HUES6 (cell line): ENCODE data around the gene RDH8.
A peak's percentile ranks its signal among the peaks of the same experiment; 100 is the strongest.
"Not testable (repeated sequence)": the region's sequence is repeated elsewhere in the genome, so short reads cannot be mapped to it uniquely, and the experiment has no call there.

Experiments
- H3K27ac ChIP-seq: 2 replicates; pipeline ENCODE4 v1.7.0; 2013; ENCODE audit warnings: low read depth, mild to moderate bottlenecking, low read length, inconsistent platforms
- H3K27me3 ChIP-seq: 2 replicates; pipeline ENCODE4 v1.6.1; 2013; ENCODE audit warnings: low read length; ENCODE audit not compliant: control insufficient read depth, insufficient read depth
- H3K36me3 ChIP-seq: 2 replicates; pipeline ENCODE4 v1.6.1; 2013; ENCODE audit warnings: low read length; ENCODE audit not compliant: control insufficient read depth, insufficient read depth
- H3K4me1 ChIP-seq: 2 replicates; pipeline ENCODE4 v1.6.1; 2013; ENCODE audit warnings: low read length; ENCODE audit not compliant: control insufficient read depth, insufficient read depth
- H3K4me3 ChIP-seq: 2 replicates; pipeline ENCODE4 v1.5.1; 2013; ENCODE audit warnings: low read depth, low read length
- H3K9ac ChIP-seq: one replicate; pipeline ENCODE4 v1.6.1; 2013; ENCODE audit warnings: mild to moderate bottlenecking, low read length
- H3K9me3 ChIP-seq: 2 replicates; pipeline ENCODE4 v1.6.1; 2013; ENCODE audit warnings: low read depth, low read length; ENCODE audit not compliant: control insufficient read depth, insufficient read depth

Gene RDH8

DNA sequence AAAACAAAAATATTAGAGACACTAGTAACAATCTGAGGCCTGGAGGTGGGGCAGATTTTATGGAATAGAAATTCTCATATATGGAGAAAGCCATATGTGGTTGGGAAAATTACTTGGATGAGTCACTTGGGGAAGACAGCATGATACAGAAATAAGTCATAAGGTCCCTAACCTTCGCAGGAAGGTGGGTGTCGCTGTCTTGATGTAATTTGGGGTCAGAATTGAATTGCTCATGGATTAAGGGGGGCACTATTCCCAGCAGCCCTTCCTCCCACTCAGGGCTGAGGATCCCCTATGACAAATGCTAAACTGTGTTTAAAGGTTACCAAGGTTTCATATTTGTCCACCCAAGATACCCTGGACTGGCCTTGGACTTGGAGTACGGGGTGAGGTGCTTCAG lies 5.0 kb downstream of the RDH8 start:
- Histone ChIP-seq H3K9me3 (no peaks in the 10 kb centered on the region), H3K27ac (no peak overlapping the region), H3K27me3 (peaks cover 14% of the 10 kb centered on the region), H3K4me3 (no peak overlapping the region), H3K4me1 (no peaks in the 10 kb centered on the region), H3K9ac (no peak overlapping the region), H3K36me3 (no peaks in the 10 kb centered on the region)

DNA sequence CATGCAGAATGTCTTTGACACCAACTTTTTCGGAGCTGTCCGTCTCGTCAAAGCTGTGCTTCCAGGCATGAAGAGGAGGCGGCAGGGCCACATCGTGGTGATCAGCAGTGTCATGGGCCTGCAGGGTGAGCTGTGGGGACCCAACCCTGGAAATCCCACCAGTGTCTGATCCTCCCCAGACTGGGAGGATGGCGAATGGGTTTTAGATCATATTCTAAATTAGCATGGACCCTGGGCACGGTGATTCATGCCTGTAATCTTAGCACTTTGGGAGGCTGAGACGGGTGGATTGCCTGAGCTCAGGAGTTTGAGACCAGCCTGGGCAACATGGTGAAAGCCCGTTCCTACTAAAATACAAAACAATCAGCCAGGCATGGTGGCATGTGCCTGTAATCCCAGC lies 5.5 kb downstream of the RDH8 start:
- Histone ChIP-seq H3K4me3 (no peak overlapping the region), H3K4me1 (no peaks in the 10 kb centered on the region), H3K9me3 (no peaks in the 10 kb centered on the region), H3K36me3 (no peaks in the 10 kb centered on the region), H3K27me3 (peaks cover 10% of the 10 kb centered on the region), H3K9ac (no peak overlapping the region), H3K27ac (no peak overlapping the region)

DNA sequence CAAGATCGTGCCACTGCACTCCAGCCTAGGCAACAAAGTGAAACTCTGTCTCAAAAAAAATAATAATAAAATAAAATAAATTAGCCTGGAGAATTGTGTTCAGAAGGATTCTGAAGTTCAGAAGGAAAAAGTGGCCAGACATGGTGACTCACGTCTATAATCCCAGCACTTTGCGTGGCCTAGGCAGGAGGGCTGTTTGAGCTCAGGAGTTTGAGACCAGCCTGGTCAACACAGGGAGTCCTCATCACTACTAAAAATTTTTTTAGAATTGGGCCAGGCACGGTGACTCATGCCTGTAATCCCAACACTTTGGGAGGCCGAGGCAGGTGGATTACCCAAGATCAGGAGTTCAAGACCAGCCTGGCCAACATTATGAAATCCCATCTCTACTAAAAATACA lies 6.0 kb downstream of the RDH8 start:
- H3K9me3 ChIP-seq: no peaks in the 10 kb centered on the region
- H3K27me3 ChIP-seq: peaks cover 6% of the 10 kb centered on the region
- H3K27ac ChIP-seq: no peak overlapping the region
- H3K9ac ChIP-seq: no peak overlapping the region
- H3K36me3 ChIP-seq: no peaks in the 10 kb centered on the region
- no peaks in the 10 kb centered on the region for H3K4me1 ChIP-seq
- H3K4me3 ChIP-seq: no peak overlapping the region

DNA sequence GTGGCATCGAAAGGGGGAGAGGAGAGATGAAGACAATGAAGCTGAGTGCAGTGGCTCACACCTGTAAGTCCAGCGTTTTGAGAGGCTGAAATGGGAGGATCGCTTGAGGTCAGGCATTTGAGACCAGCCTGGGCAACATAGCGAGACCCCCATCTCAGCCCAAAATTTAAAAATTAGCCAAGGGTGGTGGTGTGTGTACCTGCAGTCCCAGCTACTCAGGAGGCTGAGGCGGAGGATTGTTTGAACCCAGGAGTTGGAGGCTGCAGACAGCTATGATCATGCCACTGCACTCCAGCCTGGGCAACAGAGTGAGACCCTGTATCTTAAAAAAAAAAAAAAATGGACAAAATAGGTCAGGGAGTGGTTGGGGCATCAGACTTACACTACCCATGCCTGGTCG lies 7.6 kb downstream of the RDH8 start:
- H3K27me3 ChIP-seq: no peaks in the 10 kb centered on the region
- no peaks in the 10 kb centered on the region for H3K4me1 ChIP-seq
- H3K4me3 ChIP-seq: no peak overlapping the region
- H3K36me3 ChIP-seq: no peaks in the 10 kb centered on the region
- H3K9me3 ChIP-seq: no peaks in the 10 kb centered on the region
- H3K9ac ChIP-seq: no peak overlapping the region
- H3K27ac ChIP-seq: no peak overlapping the region

DNA sequence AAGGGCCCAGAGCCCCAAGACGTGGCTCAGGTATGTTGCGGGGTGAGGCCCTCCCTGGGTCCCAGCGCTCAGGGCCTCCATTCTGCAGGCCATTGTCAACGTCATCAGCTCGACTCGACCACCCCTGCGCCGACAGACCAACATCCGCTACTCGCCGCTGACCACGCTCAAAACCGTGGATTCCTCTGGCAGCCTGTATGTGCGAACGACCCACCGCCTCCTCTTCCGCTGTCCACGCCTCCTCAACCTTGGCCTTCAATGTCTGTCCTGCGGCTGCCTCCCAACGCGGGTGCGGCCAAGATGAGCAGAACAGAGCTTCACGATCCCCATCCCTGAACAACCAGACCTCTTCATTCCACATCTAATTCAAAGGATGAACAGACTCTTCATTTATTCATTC lies 8.2 kb downstream of the RDH8 start:
- Histone ChIP-seq H3K27ac (no peak overlapping the region), H3K27me3 (no peaks in the 10 kb centered on the region), H3K36me3 (no peaks in the 10 kb centered on the region), H3K9ac (no peak overlapping the region), H3K4me1 (no peaks in the 10 kb centered on the region), H3K9me3 (no peaks in the 10 kb centered on the region), H3K4me3 (no peak overlapping the region)

DNA sequence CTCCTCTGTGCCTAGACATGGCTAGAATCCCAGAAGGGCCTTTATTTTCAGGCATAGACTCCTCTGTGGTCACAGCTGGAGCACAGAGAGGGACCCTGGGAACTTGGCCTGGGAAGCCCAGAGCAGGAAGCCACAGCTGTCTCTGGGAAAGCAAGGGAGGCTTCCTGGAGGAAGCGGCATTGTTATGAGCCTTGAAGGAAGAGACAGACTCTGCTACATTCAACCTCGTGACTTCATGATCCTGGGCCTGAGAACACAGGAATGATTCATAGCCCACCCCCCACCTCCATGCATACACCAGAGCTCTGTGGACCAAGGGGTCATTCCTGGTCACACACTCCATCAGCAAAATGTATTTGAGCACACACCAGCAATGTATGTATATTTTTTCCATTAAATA lies 8.6 kb downstream of the RDH8 start:
- no peak overlapping the region for H3K27ac ChIP-seq
- no peaks in the 10 kb centered on the region for H3K36me3 ChIP-seq
- no peaks in the 10 kb centered on the region for H3K4me1 ChIP-seq
- H3K9ac ChIP-seq: no peak overlapping the region
- H3K9me3 ChIP-seq: no peaks in the 10 kb centered on the region
- H3K4me3 ChIP-seq: no peak overlapping the region
- H3K27me3 ChIP-seq: peaks cover 2% of the 10 kb centered on the region; the same call in 1 of the 2 replicates

DNA sequence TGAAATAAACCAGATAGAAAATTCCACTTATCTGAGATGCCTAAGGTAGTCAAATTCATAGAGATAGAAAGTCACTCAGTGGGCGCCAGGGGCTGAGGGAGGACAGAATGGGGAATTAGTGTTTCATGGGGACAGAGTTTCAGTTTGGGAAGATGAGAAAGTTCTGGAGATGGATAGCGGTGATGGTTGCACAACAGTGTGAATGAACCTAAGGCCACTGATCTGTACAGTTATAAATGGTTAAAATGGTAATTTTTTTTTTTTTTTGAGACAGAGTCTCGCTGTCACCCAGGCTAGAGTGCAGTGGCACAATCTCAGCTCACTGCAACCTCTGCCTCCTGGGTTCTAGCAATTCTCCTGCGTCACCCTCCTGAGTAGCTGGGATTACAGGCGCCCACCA lies 9.8 kb downstream of the RDH8 start:
- H3K4me1 ChIP-seq, H3K27ac ChIP-seq, H3K9me3 ChIP-seq, H3K27me3 ChIP-seq, H3K36me3 ChIP-seq, H3K4me3 ChIP-seq, H3K9ac ChIP-seq: not testable (repeated sequence)

DNA sequence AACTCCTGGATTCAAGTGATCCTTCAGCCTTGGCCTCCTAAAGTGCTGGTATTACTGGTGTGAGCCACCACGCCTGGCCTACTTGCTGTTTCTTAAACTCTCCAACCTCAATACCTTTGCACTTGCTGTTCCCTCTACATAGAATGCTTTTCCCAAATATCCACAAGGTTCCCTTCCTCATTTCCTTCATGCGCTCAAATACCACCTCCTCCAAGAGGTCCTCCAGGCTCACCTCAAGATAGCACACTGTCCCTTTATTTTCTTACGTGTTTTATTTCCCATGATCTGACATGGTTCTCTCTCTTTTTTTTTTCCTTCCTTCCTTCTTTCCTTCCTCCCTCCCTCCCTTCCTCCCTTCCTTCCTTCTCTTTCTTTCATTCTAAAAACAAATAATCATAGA lies 13.5 kb downstream of the RDH8 start:
- Histone ChIP-seq H3K27ac (no peak overlapping the region), H3K9me3 (no peaks in the 10 kb centered on the region), H3K4me1 (peaks cover 10% of the 10 kb centered on the region; the same call in 1 of the 2 replicates), H3K4me3 (no peak overlapping the region), H3K9ac (no peak overlapping the region), H3K27me3 (peaks cover 14% of the 10 kb centered on the region; the same call in 1 of the 2 replicates), H3K36me3 (no peaks in the 10 kb centered on the region)

DNA sequence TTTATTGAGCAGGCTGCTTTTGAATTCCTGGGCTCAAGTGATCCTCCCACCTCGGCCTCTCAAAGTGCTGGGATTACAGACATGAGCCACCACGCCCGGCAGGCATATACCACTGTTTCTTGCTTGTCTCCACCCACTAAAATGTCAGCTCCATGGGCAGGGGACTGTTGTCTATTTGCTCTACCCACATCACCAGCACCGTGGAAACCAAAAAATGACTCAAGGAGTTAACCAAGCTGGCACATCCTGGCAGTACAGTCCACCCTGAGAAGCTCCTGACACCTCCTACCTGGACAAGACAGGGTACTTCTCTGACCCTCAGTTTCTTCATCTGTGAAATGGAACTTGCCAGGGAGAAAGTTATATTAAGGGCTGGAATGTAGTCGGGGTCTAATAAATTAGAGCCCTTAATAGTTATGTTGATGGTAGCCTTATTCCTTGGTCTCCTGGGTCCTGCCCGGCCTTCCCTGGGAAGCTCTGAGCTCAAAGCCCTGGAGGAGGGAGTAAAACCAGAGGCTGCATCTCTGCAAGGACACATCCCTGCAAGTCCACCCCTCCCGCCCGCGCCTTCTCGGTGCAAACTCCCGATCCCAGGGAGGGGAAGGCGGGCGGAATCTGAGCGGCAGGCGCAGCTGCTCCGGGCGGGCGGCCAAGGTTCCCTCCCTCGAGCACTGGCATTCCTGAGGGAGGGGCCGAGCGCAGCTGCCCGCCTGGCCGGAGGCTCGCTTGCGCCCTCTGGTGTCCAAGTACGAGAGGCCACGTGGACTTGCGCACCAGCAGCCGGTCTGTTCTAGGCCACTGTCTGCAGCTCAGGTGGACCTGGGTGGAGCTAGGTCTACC lies 14.1 kb downstream of the RDH8 start:
- Histone ChIP-seq H3K36me3 (no peaks in the 10 kb centered on the region), H3K27me3 (peaks cover 19% of the 10 kb centered on the region; the same call in 1 of the 2 replicates), H3K4me1 (peaks cover 10% of the 10 kb centered on the region; the same call in 1 of the 2 replicates), H3K9me3 (no peaks in the 10 kb centered on the region), H3K9ac (no peak overlapping the region), H3K27ac (no peak overlapping the region), H3K4me3 (peak overlapping the region; percentile 23)

DNA sequence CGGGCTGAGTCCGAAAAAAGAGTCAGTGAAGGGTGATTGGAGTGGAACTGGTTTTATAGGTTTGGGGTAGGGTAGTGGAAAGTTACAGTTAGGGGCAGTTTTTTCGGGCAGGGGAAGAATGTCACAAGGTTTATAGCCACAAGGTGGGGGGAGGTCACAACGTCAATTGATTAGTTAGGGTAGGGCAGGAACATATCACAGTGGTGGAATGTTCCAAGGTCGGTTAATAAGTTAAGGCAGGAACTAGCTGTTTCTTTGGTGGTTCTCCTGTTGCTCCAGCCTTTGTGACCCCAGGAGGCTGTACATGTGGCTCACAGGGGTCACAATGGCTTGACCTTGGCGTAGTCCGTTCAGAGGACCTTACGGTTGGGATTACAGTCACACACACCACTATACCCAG lies 20.3 kb downstream of the RDH8 start:
- no peaks in the 10 kb centered on the region for H3K9me3 ChIP-seq
- H3K4me3 ChIP-seq: no peak overlapping the region
- H3K4me1 ChIP-seq: 0 out of 2 replicates have a peak, but pooled peaks cover 3% of the 10 kb centered on the region
- no peak overlapping the region for H3K9ac ChIP-seq
- no peaks in the 10 kb centered on the region for H3K36me3 ChIP-seq
- H3K27me3 ChIP-seq: peaks cover 59% of the 10 kb centered on the region
- no peak overlapping the region for H3K27ac ChIP-seq

DNA sequence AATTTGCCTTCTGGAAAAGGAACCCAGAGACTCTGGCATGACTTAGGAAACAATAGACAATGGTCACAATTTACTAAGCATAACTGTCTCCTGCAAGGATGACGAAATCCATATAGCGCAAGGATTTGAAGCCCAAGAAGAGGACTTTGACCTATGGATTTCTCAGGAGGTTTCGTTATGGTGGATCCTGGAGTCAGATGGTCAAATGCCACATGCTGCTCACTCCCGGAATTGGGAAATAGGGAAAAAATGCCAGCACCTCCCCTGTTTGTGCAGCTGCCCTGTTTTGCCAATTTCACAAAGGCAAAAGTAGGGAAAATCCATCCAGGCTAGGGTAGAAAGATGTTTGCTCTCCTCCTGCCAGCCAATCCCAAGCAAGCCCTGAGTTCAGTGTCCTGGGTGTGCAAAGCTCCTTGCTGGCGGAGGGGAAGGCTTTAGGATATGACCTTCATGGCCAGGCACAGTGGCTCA lies 23.4 kb downstream of the RDH8 start:
- no peak overlapping the region for H3K4me3 ChIP-seq
- peaks cover 66% of the 10 kb centered on the region for H3K27me3 ChIP-seq
- peaks cover 11% of the 10 kb centered on the region; the same call in 1 of the 2 replicates for H3K9me3 ChIP-seq
- H3K4me1 ChIP-seq: no peaks in the 10 kb centered on the region
- H3K27ac ChIP-seq: no peak overlapping the region
- no peaks in the 10 kb centered on the region for H3K36me3 ChIP-seq
- H3K9ac ChIP-seq: no peak overlapping the region
